ENCODE data around the gene AP3B1.

DNA sequence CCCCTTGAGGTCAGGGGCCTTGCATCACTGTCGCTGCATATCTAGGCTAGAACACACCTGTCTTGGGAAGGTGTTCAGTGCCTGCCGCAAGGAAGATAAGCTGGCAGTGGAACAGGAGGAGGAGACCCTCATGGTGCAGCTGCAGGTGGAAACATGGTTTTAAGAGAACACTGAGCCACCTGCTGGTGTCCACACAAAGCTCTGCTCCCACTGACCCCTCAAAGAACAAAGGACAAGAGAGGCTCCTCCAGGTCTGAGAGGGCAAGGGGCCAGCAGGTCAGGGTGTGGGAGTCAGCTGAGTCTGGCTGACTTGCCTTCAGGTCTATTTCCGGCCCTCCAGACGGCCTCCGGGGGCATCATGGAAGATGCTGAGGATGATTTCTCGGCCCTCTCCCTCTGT lies 308.2 kb downstream of the AP3B1 start:
- TF ChIP-seq, protein P1, sequence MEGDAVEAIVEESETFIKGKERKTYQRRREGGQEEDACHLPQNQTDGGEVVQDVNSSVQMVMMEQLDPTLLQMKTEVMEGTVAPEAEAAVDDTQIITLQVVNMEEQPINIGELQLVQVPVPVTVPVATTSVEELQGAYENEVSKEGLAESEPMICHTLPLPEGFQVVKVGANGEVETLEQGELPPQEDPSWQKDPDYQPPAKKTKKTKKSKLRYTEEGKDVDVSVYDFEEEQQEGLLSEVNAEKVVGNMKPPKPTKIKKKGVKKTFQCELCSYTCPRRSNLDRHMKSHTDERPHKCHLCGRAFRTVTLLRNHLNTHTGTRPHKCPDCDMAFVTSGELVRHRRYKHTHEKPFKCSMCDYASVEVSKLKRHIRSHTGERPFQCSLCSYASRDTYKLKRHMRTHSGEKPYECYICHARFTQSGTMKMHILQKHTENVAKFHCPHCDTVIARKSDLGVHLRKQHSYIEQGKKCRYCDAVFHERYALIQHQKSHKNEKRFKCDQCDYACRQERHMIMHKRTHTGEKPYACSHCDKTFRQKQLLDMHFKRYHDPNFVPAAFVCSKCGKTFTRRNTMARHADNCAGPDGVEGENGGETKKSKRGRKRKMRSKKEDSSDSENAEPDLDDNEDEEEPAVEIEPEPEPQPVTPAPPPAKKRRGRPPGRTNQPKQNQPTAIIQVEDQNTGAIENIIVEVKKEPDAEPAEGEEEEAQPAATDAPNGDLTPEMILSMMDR (IDR thresholded peaks at IDR 0.05), result no peak
- TF ChIP-seq POLR2AphosphoS5 (IDR thresholded peaks at IDR 0.05), result no peak
